Tibial artery (tissue), 4 donors: ENCODE data around the gene TBXAS1.

ENCODE experiments used
- DNase-seq, 2 donors: peaks; one replicate each; pipeline ENCODE4 v3.0.0-alpha.2; 2019
- H3K27ac ChIP-seq, 2 donors: fragments of 200-600 bp; sonication (generic) in 1 of 2; 1 replicate in 1 of 2; 2 replicates in 1 of 2; pipeline ENCODE4 v1.5.1; 2018 to 2019; ENCODE audit warnings: mild to moderate bottlenecking in 1 of 2
- H3K27me3 ChIP-seq, 2 donors: fragments of 200-600 bp; sonication (generic) in 1 of 2; one replicate each; pipeline versions ENCODE4 v1.5.1 to v1.6.0; 2016 to 2019
- H3K36me3 ChIP-seq, 3 donors: fragments of 200-600 bp; sonication (generic) in 2 of 3; one replicate each; pipeline ENCODE4 v1.5.1; 2016 to 2019; ENCODE audit warnings: mild to moderate bottlenecking in 2 of 3
- H3K4me1 ChIP-seq, 4 donors: fragments of 200-600 bp; sonication (generic) in 2 of 4; 1 replicate in 3 of 4; 2 replicates in 1 of 4; pipeline ENCODE4 v1.5.1; 2016 to 2019
- H3K4me3 ChIP-seq, 2 donors: fragments of 200-600 bp; sonication (generic) in 1 of 2; 1 replicate in 1 of 2; 2 replicates in 1 of 2; pipeline ENCODE4 v1.5.1; 2018 to 2019; ENCODE audit warnings: mild to moderate bottlenecking in 2 of 2
- H3K9me3 ChIP-seq, 3 donors: fragments of 200-600 bp; sonication (generic) in 1 of 3; one replicate each; pipeline ENCODE4 v1.5.1; 2016 to 2019
- intact Hi-C: fragments of 100-400 bp; cut with DNase I; formaldehyde crosslinking; loops from one replicate; pipeline ENCODE4 v1.15.0; 2023; ENCODE audit warnings: low total_unique reads
- TF ChIP-seq, protein P1 (sequence below), 2 experiments: fragments of 200-600 bp in 1 of 2; fragments of 450-650 bp in 1 of 2; IDR thresholded peaks; one replicate each; pipeline ENCODE4 v1.5.1; 2017 to 2019; ENCODE audit warnings: antibody characterized with exemption in 2 of 2, mild to moderate bottlenecking in 1 of 2, moderate library complexity in 1 of 2

Gene TBXAS1

DNA sequence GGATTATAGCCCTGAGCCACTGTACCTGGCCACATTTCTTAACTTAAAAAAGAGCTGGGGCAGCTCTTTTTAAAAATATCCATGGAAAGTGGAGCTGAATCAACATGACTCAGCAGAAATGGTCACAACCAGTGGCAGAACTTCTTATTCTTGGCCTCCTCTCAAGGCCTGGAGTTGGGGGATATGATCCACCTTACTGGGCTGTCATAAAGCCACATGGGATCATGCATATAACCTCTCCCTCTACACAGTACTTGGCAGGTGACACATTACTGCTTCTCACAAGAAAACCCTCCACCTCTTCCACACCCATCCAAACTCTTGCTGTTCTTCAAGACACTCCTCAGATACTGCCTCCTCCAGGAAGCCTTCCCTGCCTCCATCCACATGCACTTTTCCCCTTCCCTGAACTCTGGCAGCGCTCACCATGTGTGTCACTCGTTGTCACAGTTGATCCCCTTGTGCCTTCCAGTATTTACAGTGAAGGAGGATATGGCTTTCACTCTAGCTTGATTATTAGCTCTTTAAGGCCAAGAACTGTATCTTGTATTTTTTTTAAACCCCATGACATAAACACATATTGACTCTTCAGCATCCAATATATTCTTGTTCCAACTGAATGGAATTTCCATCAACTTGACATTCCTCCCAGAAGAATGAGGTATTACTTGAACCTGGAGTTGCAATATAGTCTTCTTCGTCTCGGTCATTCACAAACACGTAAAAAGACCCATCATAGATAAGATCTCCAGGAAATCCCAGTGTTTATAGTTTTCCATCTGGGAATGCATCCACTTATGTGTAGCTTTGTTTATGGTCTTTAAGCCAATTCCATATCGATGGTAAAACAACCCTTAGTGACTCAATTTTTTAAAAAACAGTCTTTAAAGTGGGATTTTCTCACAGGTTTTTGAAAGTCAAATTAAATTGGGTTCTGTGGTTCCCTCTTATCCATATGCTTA, 85.5 kb downstream of the TBXAS1 start:
- intact Hi-C loops = no loop called here
- DNase-seq = no peak
- TF ChIP-seq, protein P1, sequence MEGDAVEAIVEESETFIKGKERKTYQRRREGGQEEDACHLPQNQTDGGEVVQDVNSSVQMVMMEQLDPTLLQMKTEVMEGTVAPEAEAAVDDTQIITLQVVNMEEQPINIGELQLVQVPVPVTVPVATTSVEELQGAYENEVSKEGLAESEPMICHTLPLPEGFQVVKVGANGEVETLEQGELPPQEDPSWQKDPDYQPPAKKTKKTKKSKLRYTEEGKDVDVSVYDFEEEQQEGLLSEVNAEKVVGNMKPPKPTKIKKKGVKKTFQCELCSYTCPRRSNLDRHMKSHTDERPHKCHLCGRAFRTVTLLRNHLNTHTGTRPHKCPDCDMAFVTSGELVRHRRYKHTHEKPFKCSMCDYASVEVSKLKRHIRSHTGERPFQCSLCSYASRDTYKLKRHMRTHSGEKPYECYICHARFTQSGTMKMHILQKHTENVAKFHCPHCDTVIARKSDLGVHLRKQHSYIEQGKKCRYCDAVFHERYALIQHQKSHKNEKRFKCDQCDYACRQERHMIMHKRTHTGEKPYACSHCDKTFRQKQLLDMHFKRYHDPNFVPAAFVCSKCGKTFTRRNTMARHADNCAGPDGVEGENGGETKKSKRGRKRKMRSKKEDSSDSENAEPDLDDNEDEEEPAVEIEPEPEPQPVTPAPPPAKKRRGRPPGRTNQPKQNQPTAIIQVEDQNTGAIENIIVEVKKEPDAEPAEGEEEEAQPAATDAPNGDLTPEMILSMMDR (IDR thresholded peaks at IDR 0.05) = no peak
- Histone ChIP-seq H3K27ac (no peak overlapping the region), H3K27me3 (no peaks in the 10 kb centered on the region), H3K9me3 (no peaks in the 10 kb centered on the region), H3K4me3 (no peak overlapping the region), H3K4me1 (peaks cover 0 to 44% (median 16%) of the 10 kb centered on the region in 4 donors), H3K36me3 (no peaks in the 10 kb centered on the region)

DNA sequence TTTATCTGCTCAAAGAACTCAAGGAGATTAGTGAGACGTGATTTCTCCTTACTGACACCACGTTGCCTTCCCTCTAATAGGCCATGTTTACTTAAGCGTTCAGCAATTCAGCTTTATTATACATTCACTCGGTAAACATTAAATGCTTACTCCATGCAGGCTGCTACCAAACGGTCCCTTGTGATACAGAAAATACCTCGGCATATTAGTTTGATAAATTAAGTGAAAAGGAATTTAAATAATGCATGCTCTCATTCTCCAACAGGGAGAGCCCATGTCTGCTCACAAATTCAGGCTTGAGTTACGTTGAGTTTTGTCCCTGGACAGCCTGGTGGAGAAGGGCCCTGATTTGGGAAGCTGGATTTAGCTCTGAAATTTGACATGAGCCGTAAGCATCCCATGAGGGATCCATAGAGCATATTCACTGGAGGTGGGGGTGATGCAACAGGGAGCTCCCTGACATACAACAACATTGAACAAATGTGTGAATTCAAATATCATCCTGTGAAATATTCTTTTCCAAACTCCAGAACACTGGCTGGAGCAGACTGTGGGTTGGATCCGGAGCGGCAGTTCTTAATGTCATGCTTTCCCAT, 86.3 kb downstream of the TBXAS1 start:
- H3K36me3 ChIP-seq = no peaks in the 10 kb centered on the region
- peaks cover 0 to 44% (median 16%) of the 10 kb centered on the region in 4 donors for H3K4me1 ChIP-seq

DNA sequence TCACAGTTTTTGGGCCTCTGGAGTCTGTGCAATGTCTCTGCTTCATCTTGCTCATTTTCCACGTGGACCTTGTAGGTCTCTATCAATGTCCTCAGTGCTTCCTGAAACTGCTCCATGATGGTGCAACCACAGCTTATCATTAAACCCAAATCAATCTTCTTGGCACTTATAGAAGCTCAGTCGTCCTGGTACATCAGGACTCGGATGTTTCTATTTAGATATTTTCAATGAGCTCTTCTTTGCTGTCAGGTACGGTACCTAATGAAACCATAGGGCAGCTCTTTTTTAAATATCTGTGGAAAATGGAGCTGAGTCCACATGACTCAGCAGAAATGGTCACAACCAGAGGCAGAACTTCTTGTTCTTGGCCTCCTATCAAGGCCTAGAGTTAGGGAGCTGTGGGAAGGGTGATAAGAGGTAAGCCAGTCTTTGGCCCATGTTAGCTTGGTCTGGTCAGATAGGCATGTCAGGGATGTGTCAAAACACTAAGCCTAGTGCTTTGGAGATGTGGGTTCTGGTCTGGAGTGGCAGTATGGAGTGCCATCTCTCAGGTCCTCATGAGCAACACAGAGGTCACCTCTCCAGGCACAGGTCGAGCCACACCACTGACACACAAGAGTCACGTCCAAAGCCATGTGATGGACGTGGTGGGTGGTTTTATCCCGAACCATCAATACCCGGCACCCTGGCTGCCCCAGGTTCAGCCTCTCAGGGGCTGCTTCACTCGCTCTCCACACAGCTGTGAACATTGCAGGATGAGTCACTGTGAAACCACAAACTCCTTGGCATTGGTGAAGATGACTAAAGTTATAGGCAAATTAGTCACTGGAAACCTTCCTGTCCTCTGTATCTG, 87.0 kb downstream of the TBXAS1 start:
- DNase-seq = peak; percentile 70 to 76
- peak overlapping the region; percentile 35 to 58 for H3K27ac ChIP-seq
- TF ChIP-seq, protein P1 (IDR thresholded peaks at IDR 0.05) = no peak

More for the DNA sequence above, 86.3 kb downstream of the TBXAS1 start:
- TF ChIP-seq, protein P1 (IDR thresholded peaks at IDR 0.05) = no peak
- intact Hi-C loops = no loop called here
- Histone ChIP-seq H3K9me3 (no peaks in the 10 kb centered on the region), H3K27me3 (no peaks in the 10 kb centered on the region), H3K4me3 (no peak overlapping the region), H3K27ac (peak overlapping the region; percentile 35 to 58)
- no peak for DNase-seq

DNA sequence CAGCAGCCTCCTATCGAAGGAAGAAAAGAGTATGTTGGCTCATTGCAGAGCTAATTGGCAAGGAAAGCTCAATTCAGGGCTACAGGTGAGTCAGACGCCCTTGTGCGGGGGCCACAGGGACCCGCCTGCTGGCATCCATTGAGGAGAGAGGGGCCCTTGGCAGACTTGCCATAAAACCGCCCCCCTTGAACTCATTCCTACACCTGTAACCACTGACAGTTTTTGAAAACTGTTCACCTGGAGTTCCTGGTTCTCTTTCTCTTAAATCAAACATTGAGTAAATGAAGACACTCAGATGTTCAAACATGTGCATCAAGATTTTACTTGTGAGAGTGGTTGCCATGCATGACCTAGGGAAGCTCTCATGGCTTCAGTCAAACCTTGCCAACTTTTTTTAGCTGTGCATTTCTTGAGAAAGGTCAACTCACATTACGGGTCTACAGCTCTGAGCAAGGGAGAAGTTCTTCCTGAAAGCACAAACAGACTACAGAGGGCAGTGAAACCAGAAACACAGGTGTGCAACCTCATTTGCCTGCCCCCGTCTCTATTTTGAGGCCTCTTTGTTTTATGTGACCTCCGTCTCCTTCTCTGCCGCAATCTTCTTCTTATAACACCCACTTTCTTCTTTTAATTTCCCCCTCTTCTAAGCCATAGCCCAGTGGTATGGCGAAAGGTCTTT, 87.8 kb downstream of the TBXAS1 start:
- Histone ChIP-seq H3K4me1 (peaks cover 0 to 44% (median 16%) of the 10 kb centered on the region in 4 donors), H3K9me3 (no peaks in the 10 kb centered on the region), H3K36me3 (no peaks in the 10 kb centered on the region), H3K27me3 (no peaks in the 10 kb centered on the region), H3K4me3 (no peak overlapping the region), H3K27ac (peak overlapping the region in 1 of 2 donors; percentile 58)
- no peak for DNase-seq
- TF ChIP-seq, protein P1 (IDR thresholded peaks at IDR 0.05) = no peak
- intact Hi-C loops = no loop called here

More for the DNA sequence above, 87.0 kb downstream of the TBXAS1 start:
- intact Hi-C loops = no loop called here
- H3K9me3 ChIP-seq = no peaks in the 10 kb centered on the region
- H3K36me3 ChIP-seq = no peaks in the 10 kb centered on the region
- no peaks in the 10 kb centered on the region for H3K27me3 ChIP-seq
- H3K4me3 ChIP-seq = no peak overlapping the region
- H3K4me1 ChIP-seq = peaks cover 0 to 44% (median 16%) of the 10 kb centered on the region in 4 donors

DNA sequence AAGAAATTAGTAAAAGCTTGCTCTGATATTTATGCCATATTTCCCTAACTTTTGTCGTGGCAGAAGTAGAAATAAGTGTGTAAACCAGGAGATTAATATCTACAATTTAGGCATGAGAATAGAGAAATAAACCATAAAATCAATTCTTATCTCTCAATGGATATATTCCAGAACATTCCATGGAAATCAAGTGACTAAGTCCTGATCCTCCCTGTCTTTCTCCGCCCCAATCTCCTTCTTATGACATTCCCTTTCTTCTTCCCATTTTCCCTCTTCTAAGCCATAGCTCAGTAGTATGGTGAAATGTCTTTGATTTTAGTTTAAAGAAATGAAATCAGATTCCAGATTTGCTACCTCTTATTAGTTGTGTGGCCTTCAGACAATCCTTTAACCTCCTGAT, 88.8 kb downstream of the TBXAS1 start:
- H3K27ac ChIP-seq = peak overlapping the region in 1 of 2 donors; percentile 12
- H3K4me1 ChIP-seq = peaks cover 0 to 44% (median 16%) of the 10 kb centered on the region in 4 donors
- H3K36me3 ChIP-seq = no peaks in the 10 kb centered on the region
- no peaks in the 10 kb centered on the region for H3K27me3 ChIP-seq
- no peak overlapping the region for H3K4me3 ChIP-seq
- intact Hi-C loops = no loop called here
- no peak for DNase-seq
- TF ChIP-seq, protein P1 (IDR thresholded peaks at IDR 0.05) = no peak
- H3K9me3 ChIP-seq = no peaks in the 10 kb centered on the region
